UCSD-AML1 (cell line): ENCODE measurements around the gene CHMP1B.
A peak's percentile ranks its signal among the peaks of the same experiment; 100 is the strongest.
"Not testable (repeated sequence)": the region's sequence is repeated elsewhere in the genome, so short reads cannot be mapped to it uniquely, and the experiment has no call there.

Experiments used
- DNase-seq: peaks from one replicate; lab custom pipeline; 2025; ENCODE audit not compliant: unreplicated experiment; lab: John Stamatoyannopoulos, UW

Gene CHMP1B

GRCh38 chr18:11866764-11867163 is 15.6 kb downstream of the CHMP1B start:
- no peak for DNase-seq

GRCh38 chr18:11868230-11868629 is 17.0 kb downstream of the CHMP1B start:
- no peak for DNase-seq

GRCh38 chr18:11871501-11871900 is 20.3 kb downstream of the CHMP1B start:
- DNase-seq = no peak

GRCh38 chr18:11872479-11873136 is 21.4 kb downstream of the CHMP1B start:
- peak; percentile 18 for DNase-seq

GRCh38 chr18:11873670-11874340 is 22.6 kb downstream of the CHMP1B start:
- no peak for DNase-seq

GRCh38 chr18:11874676-11875075 is 23.5 kb downstream of the CHMP1B start:
- no peak for DNase-seq

- DNase-seq = no peak
Measured at GRCh38 chr18:11877497-11878135, 26.4 kb downstream of the CHMP1B start.

GRCh38 chr18:11880586-11881304 is 29.5 kb downstream of the CHMP1B start:
- DNase-seq = no peak

GRCh38 chr18:11882636-11883035 is 31.4 kb downstream of the CHMP1B start:
- no peak for DNase-seq

GRCh38 chr18:11883153-11883552 is 31.9 kb downstream of the CHMP1B start:
- no peak for DNase-seq

- no peak for DNase-seq
Measured at GRCh38 chr18:11884396-11885030, 33.3 kb downstream of the CHMP1B start.

- DNase-seq = no peak
Measured at GRCh38 chr18:11885278-11885947, 34.2 kb downstream of the CHMP1B start.

- DNase-seq = no peak
Measured at GRCh38 chr18:11886577-11887110, 35.4 kb downstream of the CHMP1B start.

- no peak for DNase-seq
Measured at GRCh38 chr18:11887328-11888128, 36.3 kb downstream of the CHMP1B start.

GRCh38 chr18:11888726-11889125 is 37.5 kb downstream of the CHMP1B start:
- no peak for DNase-seq

- DNase-seq = no peak
Measured at GRCh38 chr18:11889284-11889683, 38.1 kb downstream of the CHMP1B start.

- no peak for DNase-seq
Measured at GRCh38 chr18:11891737-11892136, 40.5 kb downstream of the CHMP1B start.

- not testable (repeated sequence) for DNase-seq
Measured at GRCh38 chr18:11892438-11892837, 41.2 kb downstream of the CHMP1B start.

- no peak for DNase-seq
Measured at GRCh38 chr18:11897781-11898180, 46.6 kb downstream of the CHMP1B start.

GRCh38 chr18:11899063-11899462 is 47.9 kb downstream of the CHMP1B start:
- no peak for DNase-seq
